Sigmoid colon (tissue), 7 donors: ENCODE measurements around the gene LRRN1. TPM values are rescaled to one million over a fixed set of nuclear protein-coding genes. Genes with fewer than 3 reads are reported as not detected.

ENCODE experiments used
- DNase-seq: peaks from one replicate; pipeline ENCODE4 v3.0.0-alpha.2; 2019
- H3K27ac ChIP-seq, 4 donors: fragments of 200-600 bp; sonication (generic); one replicate each; pipeline ENCODE4 v1.5.1; 2016 to 2019; ENCODE audit warnings: mild to moderate bottlenecking in 1 of 4
- H3K27me3 ChIP-seq, 3 donors: fragments of 200-600 bp; sonication (generic); one replicate each; pipeline ENCODE4 v1.5.1; 2019; ENCODE audit warnings: mild to moderate bottlenecking in 1 of 3
- H3K36me3 ChIP-seq, 4 donors: fragments of 200-600 bp; sonication (generic); one replicate each; pipeline ENCODE4 v1.5.1; 2016 to 2019
- H3K4me1 ChIP-seq, 4 donors: fragments of 200-600 bp; sonication (generic); one replicate each; pipeline ENCODE4 v1.5.1; 2017 to 2019
- H3K4me3 ChIP-seq, 4 donors: fragments of 200-600 bp; sonication (generic); one replicate each; pipeline ENCODE4 v1.5.1; 2017 to 2019; ENCODE audit warnings: mild to moderate bottlenecking in 2 of 4, moderate library complexity in 1 of 4
- H3K9me3 ChIP-seq, 4 donors: fragments of 200-600 bp in 3 of 4; sonication (generic) in 3 of 4; one replicate each; pipeline versions ENCODE4 v1.5.1 to v1.6.1; 2013 to 2019
- EP300 ChIP-seq, 4 donors: sonication (generic); formaldehyde crosslinking; IDR thresholded peaks; one replicate each; pipeline ENCODE4 v1.6.1; 2017; ENCODE audit warnings: antibody characterized with exemption in 4 of 4
- POLR2A ChIP-seq, 2 donors: fragments of 450-650 bp; IDR thresholded peaks; one replicate each; pipeline ENCODE4 v1.6.1; 2016; ENCODE audit warnings: antibody characterized with exemption in 2 of 2, mild to moderate bottlenecking in 2 of 2, moderate library complexity in 2 of 2
- POLR2AphosphoS5 ChIP-seq, 4 donors: sonication (generic); formaldehyde crosslinking; IDR thresholded peaks; one replicate each; pipeline ENCODE4 v1.6.1; 2017; ENCODE audit warnings: antibody characterized with exemption in 4 of 4
- WGBS, 2 donors: extraction: QIAGEN DNeasy Blood & Tissue Kit; methylation state at CpG; one replicate each; pipeline ENCODE4 v1.1.7; 2013; 5-methylcytosine and 5-hydroxymethylcytosine counted together
- intact Hi-C: fragments of 100-400 bp; cut with DNase I; formaldehyde crosslinking; loops from one replicate; pipeline ENCODE4 v1.15.1; 2023
- polyA plus RNA-seq, 3 donors: library from polyadenylated mRNA; stranded (reverse); fragments of 200-250 nt; gene quantifications; one replicate each; pipeline ENCODE4 v1.2.3, GENCODE V29; 2013
- total RNA-seq, 4 donors: library from RNA; depleted of rRNA; stranded (reverse); fragments of >200 nt; gene quantifications; one replicate each; pipeline ENCODE4 v1.1.0, GENCODE V29; 2016
- TF ChIP-seq, protein P1 (sequence below), 4 experiments: fragments of 450-650 bp in 3 of 4; fragments of 200-600 bp in 1 of 4; IDR thresholded peaks; one replicate each; pipeline ENCODE4 v1.5.1; 2016 to 2019; ENCODE audit warnings: antibody characterized with exemption in 4 of 4, mild to moderate bottlenecking in 3 of 4, moderate library complexity in 2 of 4
- donor health status: healthy with polysubstance abuse.
- donor health status: Bipolar disorder and iron deficiency.
- donor health status: healthy.

Gene LRRN1
- total and polyA plus RNA-seq, 7 donors: 0.14 to 1.1 (median 0.28) TPM; not detected in 2

DNA sequence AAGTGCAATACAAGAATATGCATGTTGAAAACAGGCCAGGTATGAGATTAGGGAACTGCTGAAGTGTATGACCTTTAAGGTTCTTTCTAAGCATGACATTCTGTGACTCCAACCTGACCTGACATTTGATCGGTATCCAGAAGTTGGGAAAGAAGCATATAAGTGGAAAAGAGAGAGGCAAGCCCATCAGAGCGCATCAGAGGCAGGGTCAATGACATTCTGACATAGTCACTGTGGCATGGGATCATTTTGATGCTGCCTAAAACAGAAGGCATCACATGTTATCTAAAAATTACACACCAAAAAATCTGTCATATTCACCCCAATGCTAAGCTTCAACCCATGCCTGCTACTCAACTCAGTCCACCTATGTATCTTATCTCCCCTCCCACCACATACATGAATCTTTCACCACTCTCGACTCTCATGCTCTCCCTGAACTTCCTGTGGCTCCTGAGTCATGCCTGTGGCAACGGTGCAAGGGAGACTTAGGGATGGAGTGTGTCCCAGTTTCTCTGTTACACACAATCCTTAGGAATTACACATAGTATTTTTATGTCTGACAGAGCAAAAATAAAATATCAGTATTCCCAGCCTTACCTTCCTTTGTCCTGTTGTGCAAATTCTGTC is 20.5 kb upstream of the LRRN1 start:
- H3K36me3 ChIP-seq: peaks cover 0 to 10% (median 0%) of the 10 kb centered on the region in 4 donors
- WGBS, 2 donors: 65 to 80% methylated on average over 4 of the region's 4 CpGs
- H3K4me1 ChIP-seq: no peaks in the 10 kb centered on the region
- intact Hi-C loops: no loop called here
- H3K9me3 ChIP-seq: peaks cover 0 to 6% (median 2%) of the 10 kb centered on the region in 4 donors
- no peak overlapping the region for H3K27ac ChIP-seq
- DNase-seq: no peak
- H3K4me3 ChIP-seq: no peak overlapping the region
- TF ChIP-seq EP300 (IDR thresholded peaks at IDR 0.05): no peak
- TF ChIP-seq, protein P1, sequence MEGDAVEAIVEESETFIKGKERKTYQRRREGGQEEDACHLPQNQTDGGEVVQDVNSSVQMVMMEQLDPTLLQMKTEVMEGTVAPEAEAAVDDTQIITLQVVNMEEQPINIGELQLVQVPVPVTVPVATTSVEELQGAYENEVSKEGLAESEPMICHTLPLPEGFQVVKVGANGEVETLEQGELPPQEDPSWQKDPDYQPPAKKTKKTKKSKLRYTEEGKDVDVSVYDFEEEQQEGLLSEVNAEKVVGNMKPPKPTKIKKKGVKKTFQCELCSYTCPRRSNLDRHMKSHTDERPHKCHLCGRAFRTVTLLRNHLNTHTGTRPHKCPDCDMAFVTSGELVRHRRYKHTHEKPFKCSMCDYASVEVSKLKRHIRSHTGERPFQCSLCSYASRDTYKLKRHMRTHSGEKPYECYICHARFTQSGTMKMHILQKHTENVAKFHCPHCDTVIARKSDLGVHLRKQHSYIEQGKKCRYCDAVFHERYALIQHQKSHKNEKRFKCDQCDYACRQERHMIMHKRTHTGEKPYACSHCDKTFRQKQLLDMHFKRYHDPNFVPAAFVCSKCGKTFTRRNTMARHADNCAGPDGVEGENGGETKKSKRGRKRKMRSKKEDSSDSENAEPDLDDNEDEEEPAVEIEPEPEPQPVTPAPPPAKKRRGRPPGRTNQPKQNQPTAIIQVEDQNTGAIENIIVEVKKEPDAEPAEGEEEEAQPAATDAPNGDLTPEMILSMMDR (IDR thresholded peaks at IDR 0.05): no peak
- no peak for TF ChIP-seq POLR2AphosphoS5 (IDR thresholded peaks at IDR 0.05)
- TF ChIP-seq POLR2A (IDR thresholded peaks at IDR 0.05): no peak
- no peaks in the 10 kb centered on the region for H3K27me3 ChIP-seq

- Histone ChIP-seq H3K9me3 (no peaks in the 10 kb centered on the region), H3K4me3 (no peak overlapping the region), H3K4me1 (no peaks in the 10 kb centered on the region), H3K27ac (no peak overlapping the region), H3K27me3 (no peaks in the 10 kb centered on the region), H3K36me3 (no peaks in the 10 kb centered on the region)
- DNase-seq: no peak
- intact Hi-C loops: no loop called here
- TF ChIP-seq, protein P1 (IDR thresholded peaks at IDR 0.05): no peak
- TF ChIP-seq EP300 (IDR thresholded peaks at IDR 0.05): no peak
- no peak for TF ChIP-seq POLR2A (IDR thresholded peaks at IDR 0.05)
- no peak for TF ChIP-seq POLR2AphosphoS5 (IDR thresholded peaks at IDR 0.05)
- WGBS, 2 donors: 67 to 72% methylated on average over 7 of the region's 7 CpGs
These were observed 16.8 kb upstream of the LRRN1 start for GRCh38 chr3:3782457-3782856.

- H3K27ac ChIP-seq: no peak overlapping the region
- no peak overlapping the region for H3K4me3 ChIP-seq
- no peaks in the 10 kb centered on the region for H3K4me1 ChIP-seq
- WGBS, 2 donors: 88 to 90% methylated on average over 4 of the region's 4 CpGs
- H3K36me3 ChIP-seq: no peaks in the 10 kb centered on the region
- DNase-seq: no peak
- no peaks in the 10 kb centered on the region for H3K27me3 ChIP-seq
- TF ChIP-seq POLR2A (IDR thresholded peaks at IDR 0.05): no peak
- no peak for TF ChIP-seq EP300 (IDR thresholded peaks at IDR 0.05)
- TF ChIP-seq POLR2AphosphoS5 (IDR thresholded peaks at IDR 0.05): no peak
- TF ChIP-seq, protein P1 (IDR thresholded peaks at IDR 0.05): no peak
- no peaks in the 10 kb centered on the region for H3K9me3 ChIP-seq
- intact Hi-C loops: no loop called here
These were observed 16.0 kb upstream of the LRRN1 start for GRCh38 chr3:3783210-3783609.

DNA sequence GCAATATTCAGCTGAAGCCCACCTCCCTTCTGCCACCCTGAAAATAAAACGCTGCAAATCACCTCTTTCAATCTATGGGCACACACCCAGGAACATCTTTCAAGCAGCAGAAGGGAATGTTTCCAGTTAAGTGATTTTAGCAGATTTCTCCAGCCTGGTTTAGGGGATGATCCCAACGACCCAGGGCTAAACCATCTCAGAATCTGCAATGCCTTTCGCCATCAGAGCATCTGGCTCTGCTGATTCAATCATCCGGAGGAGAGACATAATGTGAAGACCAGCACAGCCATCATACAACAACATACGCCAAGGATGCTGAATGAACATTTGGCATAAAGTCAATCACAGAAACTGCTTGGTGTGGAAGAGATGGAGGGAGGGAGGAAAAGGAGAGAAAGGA is 15.5 kb upstream of the LRRN1 start:
- intact Hi-C loops: no loop called here
- Histone ChIP-seq H3K9me3 (no peaks in the 10 kb centered on the region), H3K4me1 (no peaks in the 10 kb centered on the region), H3K27me3 (no peaks in the 10 kb centered on the region), H3K27ac (no peak overlapping the region), H3K4me3 (no peak overlapping the region), H3K36me3 (no peaks in the 10 kb centered on the region)
- DNase-seq: no peak
- 78 to 80% methylated on average over 5 of the region's 5 CpGs for WGBS, 2 donors
- TF ChIP-seq POLR2AphosphoS5 (IDR thresholded peaks at IDR 0.05) (no peak), POLR2A (IDR thresholded peaks at IDR 0.05) (no peak), EP300 (IDR thresholded peaks at IDR 0.05) (no peak)
- TF ChIP-seq, protein P1 (IDR thresholded peaks at IDR 0.05): no peak

- Histone ChIP-seq H3K36me3 (no peaks in the 10 kb centered on the region), H3K27me3 (no peaks in the 10 kb centered on the region), H3K9me3 (no peaks in the 10 kb centered on the region), H3K4me1 (no peaks in the 10 kb centered on the region), H3K4me3 (no peak overlapping the region), H3K27ac (no peak overlapping the region)
- DNase-seq: no peak
- WGBS, 2 donors: 82 to 88% methylated on average over 1 of the region's 1 CpG
- intact Hi-C loops: no loop called here
- TF ChIP-seq, protein P1 (IDR thresholded peaks at IDR 0.05): no peak
- TF ChIP-seq POLR2A (IDR thresholded peaks at IDR 0.05): no peak
- no peak for TF ChIP-seq EP300 (IDR thresholded peaks at IDR 0.05)
- no peak for TF ChIP-seq POLR2AphosphoS5 (IDR thresholded peaks at IDR 0.05)
These were observed 6.8 kb upstream of the LRRN1 start for GRCh38 chr3:3792391-3792790.
